HepG2 (cell line): Measurements from ENCODE around the gene LRRC27. TPM values are rescaled to one million over a fixed set of nuclear protein-coding genes. Genes with fewer than 3 reads are reported as not detected.

Experiments
- CHD4 ChIP-seq: fragments of 200-600 bp; sonication (generic); IDR thresholded peaks from 2 replicates; pipeline ENCODE4 v1.7.0; 2017; ENCODE audit warnings: mild to moderate bottlenecking, low read length, borderline replicate concordance
- CREB1 ChIP-seq, 2 experiments: fragments of 450-650 bp in 1 of 2; IDR thresholded peaks; 2 replicates each; pipeline ENCODE4 v1.6.1; 2016 to 2017; ENCODE audit warnings: control low read depth in 1 of 2, mild to moderate bottlenecking in 1 of 2, missing compliant biosample characterization in 1 of 2, missing genetic modification characterization in 1 of 2
- FOXC1 ChIP-seq: sonication (generic); formaldehyde crosslinking; IDR thresholded peaks from 2 replicates; pipeline ENCODE4 v1.8.0; 2022; ENCODE audit warnings: mild to moderate bottlenecking, missing genetic modification reagents, borderline replicate concordance
- GABPA ChIP-seq, 2 experiments: IDR thresholded peaks; 2 replicates each; pipeline ENCODE4 v1.6.1; 2011 to 2016; ENCODE audit warnings: low read depth in 2 of 2, low read length in 1 of 2, missing biosample characterization in 1 of 2, missing genetic modification characterization in 1 of 2
- GABPB1 ChIP-seq: IDR thresholded peaks from 2 replicates; pipeline ENCODE4 v1.6.1; 2016; ENCODE audit warnings: mild to moderate bottlenecking, missing genetic modification reagents, moderate library complexity, missing compliant biosample characterization
- HNRNPL ChIP-seq: fragments of 200-400 bp; formaldehyde crosslinking; IDR thresholded peaks from 2 replicates; pipeline ENCODE4 v1.6.1; 2017; ENCODE audit warnings: mild to moderate bottlenecking, low read depth, low read length
- KLF15 ChIP-seq: sonication (generic); formaldehyde crosslinking; IDR thresholded peaks from 2 replicates; pipeline ENCODE4 v1.8.1; 2023; ENCODE audit warnings: borderline replicate concordance, mild to moderate bottlenecking, inconsistent platforms, missing genetic modification reagents, mixed read lengths
- KLF9 ChIP-seq: IDR thresholded peaks from 2 replicates; pipeline ENCODE4 v1.6.1; 2016; ENCODE audit warnings: low read depth
- NR2F1 ChIP-seq, 2 experiments: fragments of 450-650 bp in 1 of 2; formaldehyde crosslinking in 1 of 2; IDR thresholded peaks; 2 replicates each; pipeline versions ENCODE4 v1.5.0 to v1.6.1; 2016 to 2020; ENCODE audit warnings: mild to moderate bottlenecking in 1 of 2, missing compliant biosample characterization in 1 of 2, missing genetic modification reagents in 1 of 2, moderate library complexity in 1 of 2
- RAD21 ChIP-seq: fragments of 450-650 bp; formaldehyde crosslinking; IDR thresholded peaks from 2 replicates; pipeline ENCODE4 v1.5.0; 2020; ENCODE audit warnings: mild to moderate bottlenecking
- RCOR2 ChIP-seq: IDR thresholded peaks from 2 replicates; pipeline ENCODE4 v1.6.1; 2016; ENCODE audit warnings: missing biosample characterization, missing genetic modification reagents
- STAT5B ChIP-seq: sonication (generic); formaldehyde crosslinking; IDR thresholded peaks from 2 replicates; pipeline ENCODE4 v1.4.0; 2020; ENCODE audit warnings: missing genetic modification reagents
- XRCC5 ChIP-seq: fragments of 200-400 bp; formaldehyde crosslinking; optimal IDR thresholded peaks from 2 replicates; pipeline ENCODE3; 2017; ENCODE audit warnings: mild to moderate bottlenecking, low read length
- ZIK1 ChIP-seq: sonication (generic); formaldehyde crosslinking; IDR thresholded peaks from 2 replicates; pipeline ENCODE4 v1.5.0; 2020; ENCODE audit warnings: mild to moderate bottlenecking, low read depth, missing genetic modification reagents, borderline replicate concordance
- ZNF546 ChIP-seq: sonication (generic); formaldehyde crosslinking; conservative IDR thresholded peaks from 2 replicates; pipeline ENCODE4 v1.8.1; 2023; ENCODE audit warnings: mild to moderate bottlenecking, missing genetic modification reagents
- ZNF614 ChIP-seq: IDR thresholded peaks from 2 replicates; pipeline ENCODE4 v1.6.1; 2018; ENCODE audit warnings: missing biosample characterization, missing genetic modification reagents, inconsistent platforms, borderline replicate concordance
- ZNF746 ChIP-seq: sonication (generic); formaldehyde crosslinking; IDR thresholded peaks from 2 replicates; pipeline ENCODE4 v1.8.0; 2022; ENCODE audit warnings: mild to moderate bottlenecking, missing genetic modification reagents
- polyA plus RNA-seq, 8 experiments: library from polyadenylated mRNA; depleted of rRNA in 3 of 8; stranded (reverse) in 7 of 8; unstranded in 1 of 8; fragments of >200 nt; fragmentation: Illumina TruSeq in 4 of 8; extraction: Trizol in 4 of 8; gene quantifications; 2 replicates each; pipeline versions ENCODE4 v1.2.1 to v1.2.3, GENCODE V29; 2011 to 2016; ENCODE audit warnings: low read depth in 4 of 8, missing spikeins in 1 of 8, mixed read lengths in 1 of 8; ENCODE audit not compliant: insufficient read depth in 1 of 8
- total RNA-seq, 5 experiments: library from RNA; depleted of rRNA; stranded (reverse); fragments of >200 nt; fragmentation: Illumina TruSeq; extraction: Trizol; gene quantifications; 2 replicates each; pipeline ENCODE4 v1.2.3, GENCODE V29; 2016; ENCODE audit warnings: low read depth in 1 of 5
- TF ChIP-seq, protein P1 (sequence below): sonication (generic); formaldehyde crosslinking; IDR thresholded peaks from 2 replicates; pipeline ENCODE4 v1.8.0; 2022; ENCODE audit warnings: mild to moderate bottlenecking, missing genetic modification reagents, borderline replicate concordance
- TF ChIP-seq, protein P2 (sequence below): sonication (generic); formaldehyde crosslinking; IDR thresholded peaks from 2 replicates; pipeline ENCODE4 v1.5.0; 2020; ENCODE audit warnings: mild to moderate bottlenecking, missing genetic modification reagents, moderate library complexity
- TF ChIP-seq, protein P3 (sequence below): sonication (generic); formaldehyde crosslinking; IDR thresholded peaks from 2 replicates; pipeline ENCODE4 v1.9.0; 2021; ENCODE audit warnings: missing genetic modification reagents, borderline replicate concordance
- TF ChIP-seq, protein P4 (sequence below): sonication (generic); formaldehyde crosslinking; IDR thresholded peaks from 2 replicates; pipeline ENCODE4 v1.5.0; 2020; ENCODE audit warnings: missing genetic modification reagents
- TF ChIP-seq, protein P5 (sequence below): sonication (generic); formaldehyde crosslinking; IDR thresholded peaks from 2 replicates; pipeline ENCODE4 v1.4.0; 2020; ENCODE audit warnings: missing genetic modification reagents

LRRC27 gene
- total and polyA plus RNA-seq, 2 of the 13 experiments (the other 11 are each of a cell fraction or from before 2014, with no cell fraction given) = 4.2 to 4.6 TPM

DNA sequence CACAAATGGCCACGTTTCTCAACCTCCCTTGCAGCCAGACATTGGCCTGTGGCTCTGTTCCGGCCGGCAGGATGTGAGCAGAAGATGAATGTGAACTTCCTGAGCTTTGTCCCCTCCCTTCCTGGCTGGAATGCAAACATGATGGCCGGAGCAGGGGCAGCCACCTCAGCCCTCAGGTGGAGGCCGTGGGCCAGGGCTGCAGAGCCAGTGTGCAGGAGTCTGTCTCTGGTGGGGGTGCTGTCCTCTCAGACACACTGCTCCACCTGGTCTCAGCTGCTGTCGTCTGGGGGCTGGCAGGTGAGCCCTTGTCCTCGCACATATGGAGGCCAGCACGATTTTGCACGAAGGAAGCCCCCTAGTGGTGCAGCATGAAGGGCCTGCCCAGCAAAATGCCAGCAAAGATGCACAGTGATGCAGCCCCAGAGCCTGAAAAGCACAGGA, 39.7 kb downstream of the LRRC27 start (continued):
- TF ChIP-seq, protein P1, sequence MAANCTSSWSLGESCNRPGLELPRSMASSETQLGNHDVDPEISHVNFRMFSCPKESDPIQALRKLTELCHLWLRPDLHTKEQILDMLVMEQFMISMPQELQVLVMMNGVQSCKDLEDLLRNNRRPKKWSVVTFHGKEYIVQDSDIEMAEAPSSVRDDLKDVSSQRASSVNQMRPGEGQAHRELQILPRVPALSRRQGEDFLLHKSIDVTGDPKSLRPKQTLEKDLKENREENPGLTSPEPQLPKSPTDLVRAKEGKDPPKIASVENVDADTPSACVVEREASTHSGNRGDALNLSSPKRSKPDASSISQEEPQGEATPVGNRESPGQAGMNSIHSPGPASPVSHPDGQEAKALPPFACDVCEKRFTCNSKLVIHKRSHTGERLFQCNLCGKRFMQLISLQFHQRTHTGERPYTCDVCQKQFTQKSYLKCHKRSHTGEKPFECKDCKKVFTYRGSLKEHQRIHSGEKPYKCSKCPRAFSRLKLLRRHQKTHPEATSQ (CRISPR knock-in tag) = no peak
- no peak for TF ChIP-seq ZNF746
- 0 out of 2 replicates have a peak, but pooled peaks have one; percentile 52 for TF ChIP-seq HNRNPL
- no peak for TF ChIP-seq CHD4
- TF ChIP-seq GABPA (IDR thresholded peaks at IDR 0.05; ENCODE audit: low read depth, low read length) = no peak
- TF ChIP-seq GABPA (CRISPR knock-in tag; IDR thresholded peaks at IDR 0.05; ENCODE audit: low read depth) = 0 out of 2 replicates have a peak, but pooled peaks have one; percentile 16
- no peak for TF ChIP-seq KLF15
- TF ChIP-seq, protein P2, sequence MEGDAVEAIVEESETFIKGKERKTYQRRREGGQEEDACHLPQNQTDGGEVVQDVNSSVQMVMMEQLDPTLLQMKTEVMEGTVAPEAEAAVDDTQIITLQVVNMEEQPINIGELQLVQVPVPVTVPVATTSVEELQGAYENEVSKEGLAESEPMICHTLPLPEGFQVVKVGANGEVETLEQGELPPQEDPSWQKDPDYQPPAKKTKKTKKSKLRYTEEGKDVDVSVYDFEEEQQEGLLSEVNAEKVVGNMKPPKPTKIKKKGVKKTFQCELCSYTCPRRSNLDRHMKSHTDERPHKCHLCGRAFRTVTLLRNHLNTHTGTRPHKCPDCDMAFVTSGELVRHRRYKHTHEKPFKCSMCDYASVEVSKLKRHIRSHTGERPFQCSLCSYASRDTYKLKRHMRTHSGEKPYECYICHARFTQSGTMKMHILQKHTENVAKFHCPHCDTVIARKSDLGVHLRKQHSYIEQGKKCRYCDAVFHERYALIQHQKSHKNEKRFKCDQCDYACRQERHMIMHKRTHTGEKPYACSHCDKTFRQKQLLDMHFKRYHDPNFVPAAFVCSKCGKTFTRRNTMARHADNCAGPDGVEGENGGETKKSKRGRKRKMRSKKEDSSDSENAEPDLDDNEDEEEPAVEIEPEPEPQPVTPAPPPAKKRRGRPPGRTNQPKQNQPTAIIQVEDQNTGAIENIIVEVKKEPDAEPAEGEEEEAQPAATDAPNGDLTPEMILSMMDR (CRISPR knock-in tag) = peak; percentile 55
- TF ChIP-seq ZIK1 = no peak
- no peak for TF ChIP-seq NR2F1 (CRISPR knock-in tag; IDR thresholded peaks at IDR 0.05)
- peak; percentile 20; the same call in 1 of the 2 replicates for TF ChIP-seq ZNF614 (CRISPR knock-in tag)
- TF ChIP-seq, protein P3, sequence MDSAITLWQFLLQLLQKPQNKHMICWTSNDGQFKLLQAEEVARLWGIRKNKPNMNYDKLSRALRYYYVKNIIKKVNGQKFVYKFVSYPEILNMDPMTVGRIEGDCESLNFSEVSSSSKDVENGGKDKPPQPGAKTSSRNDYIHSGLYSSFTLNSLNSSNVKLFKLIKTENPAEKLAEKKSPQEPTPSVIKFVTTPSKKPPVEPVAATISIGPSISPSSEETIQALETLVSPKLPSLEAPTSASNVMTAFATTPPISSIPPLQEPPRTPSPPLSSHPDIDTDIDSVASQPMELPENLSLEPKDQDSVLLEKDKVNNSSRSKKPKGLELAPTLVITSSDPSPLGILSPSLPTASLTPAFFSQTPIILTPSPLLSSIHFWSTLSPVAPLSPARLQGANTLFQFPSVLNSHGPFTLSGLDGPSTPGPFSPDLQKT = no peak
- TF ChIP-seq RCOR2 = peak; percentile 39; the same call in 1 of the 2 replicates
- no peak for TF ChIP-seq CREB1 (IDR thresholded peaks at IDR 0.05)
- no peak for TF ChIP-seq CREB1 (CRISPR knock-in tag; IDR thresholded peaks at IDR 0.05)
- TF ChIP-seq RAD21 (CRISPR knock-in tag) = peak; percentile 38; the same call in 1 of the 2 replicates
- TF ChIP-seq, protein P4, sequence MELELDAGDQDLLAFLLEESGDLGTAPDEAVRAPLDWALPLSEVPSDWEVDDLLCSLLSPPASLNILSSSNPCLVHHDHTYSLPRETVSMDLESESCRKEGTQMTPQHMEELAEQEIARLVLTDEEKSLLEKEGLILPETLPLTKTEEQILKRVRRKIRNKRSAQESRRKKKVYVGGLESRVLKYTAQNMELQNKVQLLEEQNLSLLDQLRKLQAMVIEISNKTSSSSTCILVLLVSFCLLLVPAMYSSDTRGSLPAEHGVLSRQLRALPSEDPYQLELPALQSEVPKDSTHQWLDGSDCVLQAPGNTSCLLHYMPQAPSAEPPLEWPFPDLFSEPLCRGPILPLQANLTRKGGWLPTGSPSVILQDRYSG (CRISPR knock-in tag) = no peak
- TF ChIP-seq, protein P5, sequence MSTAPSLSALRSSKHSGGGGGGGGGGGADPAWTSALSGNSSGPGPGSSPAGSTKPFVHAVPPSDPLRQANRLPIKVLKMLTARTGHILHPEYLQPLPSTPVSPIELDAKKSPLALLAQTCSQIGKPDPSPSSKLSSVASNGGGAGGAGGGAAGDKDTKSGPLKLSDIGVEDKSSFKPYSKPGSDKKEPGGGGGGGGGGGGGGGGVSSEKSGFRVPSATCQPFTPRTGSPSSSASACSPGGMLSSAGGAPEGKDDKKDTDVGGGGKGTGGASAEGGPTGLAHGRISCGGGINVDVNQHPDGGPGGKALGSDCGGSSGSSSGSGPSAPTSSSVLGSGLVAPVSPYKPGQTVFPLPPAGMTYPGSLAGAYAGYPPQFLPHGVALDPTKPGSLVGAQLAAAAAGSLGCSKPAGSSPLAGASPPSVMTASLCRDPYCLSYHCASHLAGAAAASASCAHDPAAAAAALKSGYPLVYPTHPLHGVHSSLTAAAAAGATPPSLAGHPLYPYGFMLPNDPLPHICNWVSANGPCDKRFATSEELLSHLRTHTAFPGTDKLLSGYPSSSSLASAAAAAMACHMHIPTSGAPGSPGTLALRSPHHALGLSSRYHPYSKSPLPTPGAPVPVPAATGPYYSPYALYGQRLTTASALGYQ (CRISPR knock-in tag) = no peak
- no peak for TF ChIP-seq ZNF546 (CRISPR knock-in tag)
- TF ChIP-seq XRCC5 = peak; percentile 35
- no peak for TF ChIP-seq STAT5B
- peak; percentile 24; the same call in 1 of the 2 replicates for TF ChIP-seq GABPB1
- no peak for TF ChIP-seq FOXC1 (CRISPR knock-in tag)
- no peak for TF ChIP-seq KLF9 (CRISPR knock-in tag)
